ENCODE data around the gene CSAD.
A peak's percentile ranks its signal among the peaks of the same experiment; 100 is the strongest.
"Not testable (repeated sequence)": the region's sequence is repeated elsewhere in the genome, so short reads cannot be mapped to it uniquely, and the experiment has no call there.

The CSAD gene

DNA sequence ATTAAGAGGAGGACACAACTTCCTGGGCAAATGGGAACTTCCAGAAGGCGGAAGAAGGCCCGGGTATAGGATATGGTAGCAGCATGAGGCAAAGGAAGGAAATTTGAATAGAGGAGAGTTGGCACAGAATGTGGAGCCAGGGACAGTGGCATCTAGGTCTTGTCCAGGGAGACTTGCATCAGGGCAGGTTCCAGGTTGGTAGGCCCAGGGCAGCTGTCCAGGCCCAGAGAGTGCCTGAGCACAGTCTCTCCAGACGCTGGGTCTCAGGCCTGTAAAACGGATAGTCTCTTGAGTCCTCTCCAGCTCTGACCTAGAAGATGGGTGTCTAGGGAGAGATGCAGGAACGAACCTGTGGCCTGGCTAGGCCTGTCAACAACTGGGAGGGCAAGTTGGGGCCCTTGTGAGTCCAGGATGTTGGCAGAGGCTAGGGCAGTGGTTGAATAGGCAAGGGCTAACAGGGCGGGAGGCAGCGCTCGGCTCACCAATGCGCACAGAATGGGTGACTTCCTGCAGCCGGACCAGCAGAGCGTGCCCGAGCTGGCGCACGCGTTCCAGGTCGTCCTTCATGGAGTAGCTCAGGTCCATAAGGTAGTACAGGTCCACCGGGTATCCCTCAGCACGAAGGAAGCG, 16.4 kb upstream of the CSAD start:
- no peak for DNase-seq

DNA sequence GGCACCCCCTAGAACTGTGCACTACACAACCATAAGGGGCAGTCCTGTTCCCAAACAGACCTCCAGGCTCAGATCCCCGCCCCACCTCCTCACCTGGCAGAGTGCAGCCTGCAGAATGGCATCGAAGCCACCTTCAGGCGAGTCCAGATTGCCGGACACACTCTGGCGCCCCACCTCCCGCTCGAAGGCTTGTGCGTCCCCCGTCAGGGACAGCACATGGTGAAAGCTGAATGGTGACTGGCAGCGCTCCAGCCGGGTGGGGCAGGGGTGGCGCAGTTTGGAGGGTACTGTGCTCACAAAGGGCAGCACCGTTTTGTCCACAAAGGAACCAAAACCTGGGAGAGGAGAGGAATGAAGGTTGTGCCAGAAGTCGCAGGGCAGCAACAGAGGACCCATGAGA, 15.8 kb upstream of the CSAD start:
- DNase-seq, result no peak

DNA sequence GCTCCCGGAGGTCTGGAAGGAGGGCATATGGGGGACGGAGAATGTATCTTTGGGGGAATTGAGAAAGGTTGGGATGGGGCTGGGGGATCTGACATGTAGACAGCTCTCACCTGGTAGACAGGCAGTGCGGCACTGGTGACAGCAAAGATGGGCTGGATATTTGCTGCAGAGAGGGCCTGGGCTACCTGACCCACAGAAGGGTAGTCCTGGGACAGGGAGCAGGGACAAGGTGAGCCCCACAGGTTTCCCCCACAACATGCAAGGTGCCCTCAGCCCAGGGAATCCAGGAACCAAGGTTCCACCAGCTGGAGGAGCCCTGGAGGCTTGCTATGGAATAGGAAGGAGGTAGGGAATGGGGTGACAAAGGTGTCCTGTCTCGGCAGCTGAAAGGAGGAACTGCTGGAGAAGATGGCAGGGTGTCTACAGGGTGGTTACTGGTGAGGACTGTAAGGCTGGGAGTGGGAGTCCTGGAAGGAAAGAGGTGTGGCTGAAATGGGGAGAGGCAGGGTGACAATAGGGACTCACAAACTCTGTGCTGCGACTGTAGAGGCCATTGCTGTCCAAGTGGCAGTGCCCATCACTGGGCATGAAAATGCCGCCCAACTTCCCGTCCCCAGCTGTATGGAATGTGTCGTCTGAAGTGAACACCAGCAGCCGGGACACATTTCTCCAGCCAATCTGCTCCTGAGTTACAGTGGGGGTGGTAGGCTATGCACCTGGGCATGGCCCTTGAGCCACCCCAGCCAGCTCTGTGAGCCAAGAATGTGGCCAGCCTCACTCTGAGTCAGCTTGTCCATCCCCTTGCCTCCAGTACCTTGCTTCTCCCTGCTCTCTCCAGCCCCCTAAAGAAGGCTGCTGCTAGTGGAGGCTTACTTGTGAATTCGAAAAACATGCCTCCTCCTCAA, 15.0 kb upstream of the CSAD start:
- no peak for DNase-seq

DNA sequence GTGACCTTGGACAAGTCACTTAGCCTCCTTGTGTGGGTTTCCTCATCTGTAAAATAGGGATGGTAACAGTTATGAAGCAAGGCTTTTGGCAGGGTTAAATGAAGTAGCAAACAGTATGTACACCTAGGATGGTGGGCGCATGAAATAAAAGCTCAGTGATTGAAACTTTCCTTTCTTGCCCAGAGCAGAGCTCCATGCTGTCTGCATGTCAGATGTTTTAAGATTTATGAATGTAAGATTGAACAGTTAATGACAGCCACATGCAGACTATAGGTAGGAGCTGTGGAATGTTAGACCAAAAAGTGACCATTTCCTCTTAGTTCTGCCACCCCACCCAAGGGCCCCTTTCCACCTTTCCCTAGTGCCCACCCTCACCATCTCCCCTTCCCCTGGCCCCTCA, 14.2 kb upstream of the CSAD start:
- DNase-seq, result no peak

DNA sequence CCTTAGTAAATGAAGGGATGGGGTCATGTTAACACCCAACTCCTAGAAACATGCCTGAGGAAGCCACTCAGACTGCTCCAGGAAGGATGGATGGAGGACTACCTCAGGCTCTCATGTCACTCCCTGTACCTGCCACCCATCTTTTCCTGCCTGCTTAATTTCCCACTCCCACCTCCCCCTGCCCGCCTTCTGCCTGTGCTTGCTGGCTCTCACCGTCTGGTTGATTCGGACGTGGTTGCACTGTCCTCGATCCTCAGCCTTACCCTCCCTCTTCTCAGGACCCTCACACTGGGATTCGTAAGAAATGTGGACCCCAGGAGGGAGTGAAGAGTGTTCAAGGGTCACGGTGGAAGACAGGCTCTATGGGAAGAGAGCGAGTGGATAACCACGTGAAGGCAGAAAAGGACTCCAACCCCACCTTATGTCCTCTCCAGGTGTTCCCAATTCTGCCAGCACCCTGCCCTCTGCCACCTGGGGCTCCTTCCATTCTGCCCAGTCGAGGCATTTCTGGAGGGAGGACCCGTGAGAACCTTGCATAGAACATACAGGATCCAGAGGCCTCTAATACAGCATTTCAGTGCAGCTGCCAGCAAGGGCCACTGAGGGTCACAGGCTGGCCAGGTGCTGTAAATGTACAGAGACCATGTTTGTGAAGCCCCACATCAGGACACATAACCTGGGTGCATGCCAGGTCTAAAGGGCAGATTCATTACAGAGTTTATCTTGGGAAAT, 13.4 kb upstream of the CSAD start:
- DNase-seq, result no peak

DNA sequence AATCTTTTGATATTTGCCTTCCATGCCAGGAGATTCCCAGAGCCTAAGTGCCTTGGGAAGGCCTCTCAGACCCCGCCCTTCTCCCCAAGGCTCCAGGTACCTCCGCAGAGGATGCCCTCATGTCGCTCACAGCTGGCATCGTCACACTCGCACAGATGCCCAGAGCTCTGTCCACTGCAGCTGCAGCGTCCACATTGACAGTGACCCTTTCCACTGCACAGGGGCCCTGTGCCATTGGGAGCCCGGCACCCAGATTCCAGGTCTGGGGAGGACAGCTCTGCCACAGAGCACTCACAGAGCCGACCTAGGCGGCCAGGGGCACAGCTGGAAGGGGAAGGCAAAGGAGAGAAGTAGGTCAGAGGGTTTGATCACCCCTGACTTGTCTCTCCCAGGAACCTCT, 12.3 kb upstream of the CSAD start:
- DNase-seq, result no peak

DNA sequence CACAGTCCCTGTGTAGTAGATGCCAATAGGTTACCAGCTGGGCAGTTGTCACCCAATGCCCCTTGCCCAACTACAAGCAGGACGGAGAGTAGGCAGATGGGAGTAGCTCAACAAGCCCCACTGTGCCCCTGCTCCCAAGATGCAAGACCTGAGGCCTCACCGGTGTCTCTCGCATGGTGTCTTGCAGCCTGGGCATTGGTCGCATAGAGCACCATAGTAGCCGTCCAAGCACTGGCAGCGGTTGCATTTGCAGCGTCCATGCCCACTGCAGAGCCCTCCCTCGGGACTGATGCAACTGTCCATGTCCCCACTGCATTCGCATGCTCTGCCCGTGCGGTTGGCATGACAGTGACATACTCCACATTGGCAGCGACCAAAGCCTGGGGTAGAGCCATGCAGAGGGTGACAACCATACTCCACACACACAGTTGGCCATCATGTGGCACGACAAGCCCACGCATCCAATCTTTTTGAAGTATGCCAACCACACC, 11.9 kb upstream of the CSAD start:
- DNase-seq, result no peak

DNA sequence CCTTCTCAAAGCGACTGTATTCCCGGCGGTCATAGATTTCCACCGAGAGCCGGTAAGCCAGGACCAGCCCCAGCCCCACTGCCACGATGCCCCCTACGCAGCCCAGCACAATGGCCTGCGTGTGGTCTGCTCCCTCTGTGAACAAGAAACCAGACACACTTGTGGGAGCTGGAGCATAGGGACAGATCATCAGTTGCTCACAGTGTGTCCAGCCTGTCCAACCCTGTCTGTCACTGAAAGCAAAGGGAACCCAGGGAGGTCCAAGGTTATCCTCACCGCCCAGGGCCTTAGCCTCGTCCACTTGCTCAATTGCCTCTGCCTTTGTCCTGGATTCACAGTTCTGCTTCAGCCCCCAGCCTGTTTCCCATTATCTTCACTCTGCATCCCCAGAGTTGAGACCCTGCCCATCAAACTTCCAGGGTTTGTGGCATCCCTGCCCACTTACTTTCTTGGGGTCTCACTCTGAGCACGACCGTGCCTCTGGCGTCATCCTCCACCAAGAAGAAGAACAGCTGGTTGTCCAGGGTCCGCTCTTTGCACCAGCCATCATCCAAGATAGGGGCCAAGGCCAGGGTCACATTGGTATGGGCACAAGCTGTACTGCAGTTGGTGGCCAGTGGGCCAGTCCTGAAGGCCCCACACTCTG, 11.3 kb upstream of the CSAD start:
- no peak for DNase-seq

DNA sequence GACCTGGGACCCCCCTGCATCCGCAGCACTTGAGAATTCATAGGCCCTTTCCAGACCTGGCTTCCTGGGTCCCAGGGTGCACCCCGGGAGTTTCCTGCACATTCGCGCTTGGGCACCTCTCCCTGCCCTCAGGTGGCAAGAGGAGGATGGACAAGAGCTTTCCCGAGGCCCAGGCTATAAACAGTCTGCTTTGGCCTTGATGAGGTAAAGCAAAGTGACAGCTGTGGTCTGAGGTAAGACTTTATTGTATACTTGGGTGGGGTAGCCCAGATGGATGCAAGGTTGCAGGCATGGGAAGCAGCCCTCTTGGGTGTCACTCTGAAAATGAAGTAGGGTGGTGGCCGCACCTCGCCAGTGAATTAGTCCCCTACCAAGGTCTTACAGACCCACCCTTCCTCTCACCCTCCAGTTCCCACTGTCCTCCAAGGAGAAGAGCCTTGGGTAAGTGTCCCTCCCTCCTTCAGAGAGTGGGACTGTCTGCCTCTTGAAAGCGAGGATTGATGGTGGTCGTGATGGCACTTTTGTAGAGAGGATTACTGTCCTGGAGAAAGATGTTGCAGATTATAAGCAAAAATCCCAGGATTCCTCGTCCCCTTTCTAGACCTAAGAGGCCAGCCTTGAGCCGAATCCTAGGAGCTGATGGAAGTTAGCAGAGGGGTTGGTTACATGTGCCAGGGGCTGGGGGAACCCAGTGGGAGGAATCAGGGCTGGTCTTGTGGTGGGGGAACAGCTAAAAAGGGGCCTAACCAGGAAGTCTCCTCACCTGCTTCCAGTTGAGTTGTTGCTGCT, 10.6 kb upstream of the CSAD start:
- no peak for DNase-seq

DNA sequence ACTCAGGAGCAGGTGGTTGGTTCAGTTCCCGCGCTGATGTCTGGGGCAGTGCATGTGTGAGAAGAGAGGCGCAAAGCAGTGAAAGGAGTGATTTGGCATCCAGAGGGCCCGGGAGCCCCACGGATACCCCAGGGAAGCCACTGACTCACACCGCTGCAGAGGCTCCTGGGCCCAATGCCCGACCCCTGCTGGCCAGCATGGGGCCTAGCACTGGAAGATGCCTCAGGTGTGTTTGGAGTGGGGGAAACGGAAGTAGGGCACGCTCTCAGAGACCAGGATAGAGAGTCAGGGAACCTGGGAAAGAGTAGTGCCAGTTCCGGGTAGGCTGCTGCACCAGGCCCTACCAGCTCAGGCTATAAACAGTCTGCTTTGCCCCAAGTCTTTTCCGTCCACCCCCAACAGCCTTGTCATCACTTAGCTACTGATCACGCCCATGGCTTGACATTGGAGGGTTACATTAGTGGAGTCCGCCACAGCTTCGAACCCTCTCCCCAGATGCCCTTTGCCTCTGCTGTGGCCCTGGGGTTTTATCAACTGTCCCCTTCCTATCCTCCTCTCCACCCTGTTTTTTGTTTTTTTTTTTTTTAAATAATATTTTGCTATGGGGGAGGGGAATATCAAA, 9.5 kb upstream of the CSAD start:
- peak in 1 of 2 experiments; percentile 24 for DNase-seq

DNA sequence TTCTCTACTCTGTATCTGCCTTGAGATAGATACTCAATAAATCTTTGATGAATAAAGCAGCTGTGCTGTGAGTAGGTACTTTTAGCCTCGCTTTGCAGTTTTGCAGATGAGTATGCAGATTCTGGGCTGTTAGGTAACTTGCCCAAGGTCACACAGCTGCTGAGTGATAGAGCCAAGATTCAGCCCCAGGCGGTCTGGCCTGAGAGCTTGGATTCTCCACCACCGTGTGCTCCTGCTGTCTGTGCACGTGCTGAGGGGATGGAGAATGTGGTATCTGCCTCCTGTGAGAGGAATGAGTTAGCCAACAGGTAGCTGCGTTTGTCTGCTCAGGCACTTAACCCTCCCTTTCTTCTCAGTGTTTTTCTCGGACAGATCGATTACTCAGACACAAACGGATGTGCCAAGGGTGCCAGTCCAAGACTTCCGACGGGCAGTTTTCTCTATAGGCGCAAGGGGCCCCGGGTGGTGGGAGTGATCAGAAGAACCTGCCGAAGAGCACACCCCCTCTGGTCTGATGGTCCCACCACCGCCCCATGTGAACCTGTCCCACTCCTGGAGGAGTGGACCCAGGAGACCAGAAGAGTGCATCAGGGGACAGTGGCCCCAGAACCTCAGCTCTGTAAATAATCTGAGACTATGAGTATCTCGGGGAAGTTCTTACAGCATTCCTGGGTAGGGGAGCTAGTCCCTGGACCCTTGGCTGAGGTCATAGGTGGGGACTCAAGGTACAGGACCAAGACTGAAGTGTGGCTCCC, 6.6 kb upstream of the CSAD start:
- no peak for DNase-seq

DNA sequence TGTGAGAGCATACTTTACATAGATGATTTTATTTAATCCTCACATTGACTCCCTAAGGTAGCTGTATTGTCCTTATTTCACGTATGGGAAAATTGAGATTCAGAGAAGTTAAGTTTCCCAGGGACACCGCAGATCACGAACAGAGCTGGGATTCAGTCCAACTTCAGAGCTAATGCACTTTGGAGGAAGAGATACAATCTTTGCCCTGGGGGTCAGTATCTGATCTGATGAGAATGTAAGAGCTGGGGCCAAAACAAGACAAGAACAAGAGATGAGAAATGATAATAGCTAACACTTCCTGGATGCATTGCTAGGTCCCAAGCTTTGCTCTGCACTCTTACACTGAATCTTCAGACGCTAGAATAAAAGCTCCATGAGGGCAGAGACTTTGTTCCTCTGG, 6.0 kb upstream of the CSAD start:
- DNase-seq, result no peak

DNA sequence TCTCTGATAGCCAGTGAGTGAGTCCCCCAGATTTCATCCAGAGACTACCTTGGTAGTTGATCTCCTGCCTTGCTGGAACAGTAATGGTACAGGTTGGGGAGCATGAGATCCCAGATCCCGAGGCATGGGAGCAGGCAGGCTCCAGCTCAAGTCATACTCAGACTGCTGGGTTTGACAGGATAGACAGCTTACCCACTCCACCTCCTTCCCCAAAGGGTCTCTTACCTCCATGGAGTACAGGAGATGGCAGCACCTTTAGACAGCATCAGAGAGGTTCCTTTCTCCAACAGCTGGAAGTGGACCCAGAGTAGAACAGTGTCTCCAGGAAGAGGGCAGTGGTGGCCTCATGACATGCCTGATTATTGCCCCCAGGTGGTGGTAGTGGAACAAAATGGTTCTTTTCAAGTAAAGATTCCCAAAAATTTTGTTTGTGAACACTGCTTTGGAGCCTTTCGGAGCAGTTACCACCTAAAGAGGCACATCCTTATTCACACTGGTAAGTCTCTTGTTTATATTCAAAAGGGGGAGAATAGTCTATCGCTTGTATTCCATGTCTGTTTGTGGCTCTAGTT, 4.9 kb upstream of the CSAD start:
- DNase-seq, result no peak

DNA sequence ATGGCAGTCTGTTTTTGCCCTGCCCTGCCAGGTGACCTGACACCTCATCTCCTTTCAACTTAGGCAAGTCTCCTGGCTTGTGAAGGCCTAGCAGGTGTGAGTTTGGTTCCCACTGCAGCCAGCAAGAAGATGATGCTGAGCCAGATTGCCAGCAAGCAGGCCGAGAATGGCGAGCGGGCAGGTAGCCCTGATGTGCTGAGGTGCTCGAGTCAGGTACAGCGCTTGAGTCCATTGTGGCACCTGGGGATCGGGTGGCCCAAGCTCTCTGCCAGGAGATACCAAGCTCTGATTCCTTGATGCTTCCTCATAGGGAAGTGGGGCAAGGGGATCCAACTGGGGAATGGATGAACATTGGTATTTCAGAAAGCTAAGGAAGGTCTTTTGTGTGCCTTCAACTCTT, 4.1 kb upstream of the CSAD start:
- no peak for DNase-seq

DNA sequence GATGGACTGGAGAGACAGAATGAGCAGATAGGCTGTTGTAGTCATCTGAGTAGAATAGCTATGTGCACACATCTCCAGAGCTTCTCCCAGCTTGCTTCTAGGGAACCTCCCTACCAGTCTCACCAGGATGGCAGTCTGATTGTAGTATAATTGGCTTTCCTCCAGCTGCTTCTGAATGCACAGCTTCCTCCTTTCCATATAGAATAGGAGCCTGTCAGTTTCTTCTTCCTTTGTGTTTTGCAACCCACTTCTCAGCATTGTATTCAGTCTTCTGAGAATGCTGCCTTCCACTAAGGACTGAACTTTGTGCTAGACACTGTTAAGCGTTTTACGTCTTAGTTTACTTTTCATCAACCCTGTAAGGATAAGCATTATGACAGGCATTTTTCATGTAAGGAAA, 2.2 kb upstream of the CSAD start:
- no peak for DNase-seq

DNA sequence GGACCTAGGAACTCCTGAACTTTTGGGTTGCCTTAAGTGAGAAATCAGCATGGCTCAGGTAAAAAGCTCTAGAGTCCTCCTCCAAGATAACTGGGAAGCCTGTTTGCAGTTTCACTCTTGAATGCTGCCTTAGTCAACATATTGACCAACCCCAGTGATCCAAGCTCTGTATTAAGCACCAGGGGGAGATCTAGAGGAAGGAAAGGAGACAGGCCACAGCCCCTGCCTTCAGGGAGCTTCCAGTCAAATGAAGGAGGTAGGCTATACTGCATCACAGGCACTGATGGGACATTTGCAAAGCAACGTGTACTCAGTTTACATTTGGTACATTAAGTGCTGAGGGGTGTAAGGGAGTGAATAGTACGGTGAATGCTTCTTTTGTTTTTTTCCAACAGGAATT, 1.2 kb upstream of the CSAD start:
- no peak for DNase-seq

DNA sequence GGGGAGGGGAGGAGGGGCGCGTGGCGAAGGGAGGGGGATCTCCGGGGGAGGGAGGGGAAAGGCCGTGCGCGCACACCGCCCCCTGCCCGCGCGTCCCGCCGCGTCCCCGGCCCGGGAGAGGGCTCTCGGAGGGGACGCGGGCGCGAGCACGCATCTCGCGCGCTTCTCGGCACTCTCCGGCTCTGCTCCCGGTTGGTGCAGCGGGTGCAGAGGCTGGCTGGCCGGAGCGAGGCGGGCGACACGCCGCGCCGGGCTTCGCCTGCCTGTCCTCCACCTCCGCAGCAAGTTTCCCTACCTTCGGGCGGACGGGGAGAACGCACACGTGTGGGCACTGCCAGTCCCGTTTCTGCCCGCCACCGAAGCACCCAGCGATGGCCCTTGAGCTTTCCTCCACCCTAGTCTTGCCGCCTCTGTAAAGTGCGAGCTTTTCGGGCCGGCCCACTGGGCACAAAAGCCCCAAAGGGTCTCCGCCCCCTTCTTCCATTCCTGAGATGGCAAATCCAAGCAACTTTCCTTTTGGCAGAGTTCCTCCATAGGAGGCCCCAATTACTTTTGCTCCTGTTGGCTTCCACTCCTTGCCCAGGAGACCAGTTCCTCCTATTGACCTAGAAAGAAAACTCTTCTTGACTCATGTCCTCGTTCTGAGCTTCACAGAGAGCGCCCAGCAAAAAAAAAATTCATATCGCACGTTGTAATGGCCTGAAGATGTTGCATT, 363 bp upstream of the CSAD start:
- peak; percentile 69 to 87 for DNase-seq

DNA sequence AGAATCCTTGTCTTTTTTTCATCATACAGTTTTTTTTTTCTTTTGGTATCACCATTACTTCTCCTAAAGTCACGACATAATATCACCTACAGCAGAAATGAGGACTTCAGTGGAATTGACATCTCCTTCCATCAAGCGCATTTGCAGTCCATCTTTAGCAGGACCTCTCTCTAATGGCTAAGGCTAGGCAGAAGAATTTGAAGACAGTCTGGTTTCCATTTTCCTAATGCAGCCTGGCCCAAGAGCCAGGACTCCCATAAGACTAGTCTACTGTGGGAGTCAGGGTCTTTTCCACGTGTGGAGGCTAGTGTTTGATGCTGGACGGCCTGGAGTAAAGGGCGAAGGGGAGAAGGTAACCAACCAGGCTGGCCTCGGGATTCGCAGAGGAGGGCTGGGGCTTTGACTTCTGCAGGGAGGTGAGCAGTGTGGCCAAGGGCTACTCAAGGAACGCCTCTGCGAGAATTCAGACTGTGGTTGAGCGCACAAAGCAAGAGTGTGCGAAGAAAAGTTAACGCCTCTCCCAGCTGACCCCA, 972 bp downstream of the CSAD start:
- DNase-seq, result peak in 1 of 2 experiments; percentile 60

DNA sequence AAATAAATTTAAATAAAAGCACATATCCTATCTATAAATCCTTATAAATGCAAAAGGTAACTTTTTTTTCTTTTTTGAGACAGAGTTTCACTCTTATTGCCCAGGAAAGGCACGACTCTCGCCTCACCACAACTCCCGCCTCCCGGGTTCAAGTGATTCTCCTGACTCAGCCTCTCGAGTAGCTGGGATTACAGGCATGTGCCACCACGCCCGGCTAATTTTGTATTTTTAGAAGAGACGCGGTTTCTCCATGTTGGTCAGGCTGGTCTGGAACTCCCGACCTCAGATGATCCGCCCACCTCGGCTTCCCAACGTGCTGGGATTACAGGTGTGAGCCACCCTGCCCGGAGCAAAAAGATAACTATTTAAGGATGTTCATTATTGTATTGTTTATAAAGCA, 1.9 kb downstream of the CSAD start:
- DNase-seq, result not testable (repeated sequence)

DNA sequence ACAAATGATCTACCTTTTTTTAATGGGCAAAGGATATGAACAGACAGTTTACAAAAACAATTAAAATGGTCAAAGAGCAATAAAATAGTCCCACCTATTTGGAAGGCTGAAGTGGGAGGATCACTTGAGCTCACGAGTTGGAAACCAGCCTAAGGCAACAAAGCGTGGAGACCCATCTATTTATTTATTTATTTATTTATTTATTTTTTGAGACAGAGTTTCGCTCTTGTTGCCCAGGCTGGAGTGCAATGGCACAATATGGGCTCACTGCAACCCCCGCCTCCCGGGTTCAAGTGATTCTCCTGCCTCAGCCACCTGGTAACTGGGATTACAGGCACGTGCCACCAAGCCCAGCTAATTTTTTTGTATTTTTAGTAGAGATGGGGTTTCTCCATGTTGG, 3.3 kb downstream of the CSAD start:
- DNase-seq, result not testable (repeated sequence)

Data from NCI-H187 (cell line).